Lung (tissue), 12 donors: ENCODE measurements around the gene CHST11. TPM values are rescaled to one million over a fixed set of nuclear protein-coding genes. Genes with fewer than 3 reads are reported as not detected.

ENCODE experiments used
- ATAC-seq: fragments of 200-7000 bp; cut with Tn5 transposase; one replicate; pipeline ENCODE4 v1.9.1; 2020; ENCODE audit warnings: moderate number of reproducible peaks; ENCODE audit not compliant: insufficient read depth, low FRiP score
- DNase-seq, 3 donors: peaks; one replicate each; pipeline ENCODE4 v3.0.0-alpha.2; 2013 to 2017
- H3K27ac ChIP-seq, 2 donors: one replicate each; pipeline ENCODE4 v1.5.1; 2013; ENCODE audit warnings: mild to moderate bottlenecking in 2 of 2, moderate library complexity in 2 of 2, control low read depth in 1 of 2, inconsistent platforms in 1 of 2, low read depth in 1 of 2, low read length in 1 of 2
- H3K27me3 ChIP-seq, 3 donors: one replicate each; pipeline ENCODE4 v1.5.1; 2013; ENCODE audit warnings: low read length in 2 of 3; ENCODE audit not compliant: control insufficient read depth in 3 of 3, insufficient read depth in 3 of 3
- H3K36me3 ChIP-seq, 4 donors: one replicate each; pipeline ENCODE4 v1.5.1; 2013; ENCODE audit warnings: low read length in 4 of 4, mild to moderate bottlenecking in 1 of 4, moderate library complexity in 1 of 4; ENCODE audit not compliant: control insufficient read depth in 4 of 4, insufficient read depth in 4 of 4
- H3K4me1 ChIP-seq, 5 donors: one replicate each; pipeline ENCODE4 v1.5.1; 2013; ENCODE audit warnings: low read length in 5 of 5, mild to moderate bottlenecking in 2 of 5, moderate library complexity in 1 of 5; ENCODE audit not compliant: control insufficient read depth in 5 of 5, insufficient read depth in 5 of 5
- H3K4me3 ChIP-seq: one replicate; pipeline ENCODE4 v1.5.1; 2013; ENCODE audit warnings: mild to moderate bottlenecking, control low read depth, moderate library complexity
- H3K9ac ChIP-seq, 2 donors: one replicate each; pipeline ENCODE4 v1.5.1; 2013; ENCODE audit warnings: low read length in 2 of 2, control low read depth in 1 of 2; ENCODE audit not compliant: insufficient read depth in 1 of 2
- H3K9me3 ChIP-seq, 4 donors: one replicate each; pipeline ENCODE4 v1.5.1; 2013; ENCODE audit warnings: low read length in 3 of 4, mild to moderate bottlenecking in 1 of 4, moderate library complexity in 1 of 4; ENCODE audit not compliant: control insufficient read depth in 4 of 4, insufficient read depth in 3 of 4
- CTCF ChIP-seq: IDR thresholded peaks from 2 replicates; pipeline ENCODE4 v1.5.1; 2012; ENCODE audit warnings: mild to moderate bottlenecking; ENCODE audit errors: control extremely low read depth, extremely low read depth
- WGBS, 2 donors: extraction: QIAGEN DNeasy Blood & Tissue Kit; methylation state at CpG; one replicate each; pipeline ENCODE4 v1.1.7; 2013; 5-methylcytosine and 5-hydroxymethylcytosine counted together
- polyA plus RNA-seq, 2 donors: library from polyadenylated mRNA; stranded (reverse); fragments of 200-250 nt; gene quantifications; one replicate each; pipeline ENCODE4 v1.2.1, GENCODE V29; 2013
- total RNA-seq, 2 donors: library from RNA; depleted of rRNA in 1 of 2; stranded (reverse); fragments of >200 nt in 1 of 2; gene quantifications; one replicate each; pipeline ENCODE4 v1.2.1, GENCODE V29; 2014 to 2021
- donor health status: control.
- donor health status: control.
- donor health status: Bipolar disorder and iron deficiency.
- donor health status: healthy.
- donor health status: DM: yes; HTN: yes; CAD: no.

Gene CHST11
- total and polyA plus RNA-seq, 4 donors, result 9.0 to 63.2 (median 27.7) TPM

- Histone ChIP-seq H3K9ac (no peak overlapping the region), H3K27ac (no peak overlapping the region), H3K27me3 (no peaks in the 10 kb centered on the region), H3K36me3 (no peaks in the 10 kb centered on the region), H3K9me3 (no peaks in the 10 kb centered on the region), H3K4me1 (peaks cover 0 to 13% (median 10%) of the 10 kb centered on the region in 5 donors), H3K4me3 (no peak overlapping the region)
- 85 to 90% methylated on average over 3 of the region's 3 CpGs for WGBS, 2 donors
- ATAC-seq, result no peak
- DNase-seq, result no peak
- TF ChIP-seq CTCF, result no peak
Measured at GRCh38 chr12:104698871-104699270, 242.1 kb downstream of the CHST11 start.

GRCh38 chr12:104699489-104700190 lies 242.9 kb downstream of the CHST11 start:
- no peak for TF ChIP-seq CTCF
- WGBS, 2 donors, result 73 to 80% methylated on average over 5 of the region's 5 CpGs
- no peak for ATAC-seq
- Histone ChIP-seq H3K9me3 (no peaks in the 10 kb centered on the region), H3K36me3 (no peaks in the 10 kb centered on the region), H3K9ac (no peak overlapping the region), H3K27ac (no peak overlapping the region), H3K4me1 (peaks cover 0 to 16% (median 9%) of the 10 kb centered on the region in 5 donors), H3K4me3 (no peak overlapping the region), H3K27me3 (no peaks in the 10 kb centered on the region)
- no peak for DNase-seq

GRCh38 chr12:104700324-104700723 lies 243.6 kb downstream of the CHST11 start:
- no peak for TF ChIP-seq CTCF
- no peaks in the 10 kb centered on the region for H3K36me3 ChIP-seq
- DNase-seq, result no peak
- H3K27me3 ChIP-seq, result no peaks in the 10 kb centered on the region
- H3K9ac ChIP-seq, result no peak overlapping the region
- no peaks in the 10 kb centered on the region for H3K9me3 ChIP-seq
- ATAC-seq, result no peak
- no peak overlapping the region for H3K4me3 ChIP-seq
- H3K27ac ChIP-seq, result no peak overlapping the region
- H3K4me1 ChIP-seq, result peaks cover 0 to 18% (median 5%) of the 10 kb centered on the region in 5 donors
- 100% methylated on average over 1 of the region's 1 CpG for WGBS, 2 donors

- no peak overlapping the region for H3K9ac ChIP-seq
- TF ChIP-seq CTCF, result no peak
- no peak for DNase-seq
- no peak overlapping the region for H3K27ac ChIP-seq
- 85 to 91% methylated on average over 7 of the region's 7 CpGs for WGBS, 2 donors
- H3K9me3 ChIP-seq, result no peaks in the 10 kb centered on the region
- no peak overlapping the region for H3K4me3 ChIP-seq
- peaks cover 0 to 11% (median 0%) of the 10 kb centered on the region in 5 donors for H3K4me1 ChIP-seq
- no peaks in the 10 kb centered on the region for H3K36me3 ChIP-seq
- ATAC-seq, result no peak
- no peaks in the 10 kb centered on the region for H3K27me3 ChIP-seq
Measured at GRCh38 chr12:104701301-104701700, 244.6 kb downstream of the CHST11 start.
